K562 (cell line): ENCODE measurements around the gene CAPZA1. TPM values are rescaled to one million over a fixed set of nuclear protein-coding genes. Genes with fewer than 3 reads are reported as not detected.

Experiments used
- ARID1B ChIP-seq: fragments of 450-650 bp; IDR thresholded peaks from 2 replicates; pipeline ENCODE4 v1.6.1; 2016; ENCODE audit warnings: antibody characterized with exemption, mild to moderate bottlenecking, inconsistent platforms
- CCNT2 ChIP-seq: IDR thresholded peaks from 2 replicates; pipeline ENCODE4 v1.6.1; 2011; ENCODE audit warnings: borderline replicate concordance, low read depth, mild to moderate bottlenecking, moderate library complexity, mixed read lengths, low read length; ENCODE audit not compliant: insufficient read length; ENCODE audit errors: extremely low read depth
- DIDO1 ChIP-seq: fragments of 450-650 bp; IDR thresholded peaks from 2 replicates; pipeline ENCODE4 v1.6.1; 2016; ENCODE audit warnings: low read depth, missing biosample characterization, missing genetic modification characterization
- ETV5 ChIP-seq: sonication (generic); formaldehyde crosslinking; IDR thresholded peaks from 2 replicates; pipeline ENCODE4 v1.4.0; 2020; ENCODE audit warnings: low read depth, mild to moderate bottlenecking, missing genetic modification reagents
- ETV6 ChIP-seq, 3 experiments: fragments of 150-350 bp in 1 of 3; sonication (generic) in 1 of 3; formaldehyde crosslinking in 1 of 3; IDR thresholded peaks; 2 replicates each; pipeline versions ENCODE4 v1.6.1 to v1.8.0; 2014 to 2022; ENCODE audit warnings: borderline replicate concordance in 2 of 3, low read depth in 2 of 3, antibody characterized with exemption in 1 of 3, low read length in 1 of 3, mild to moderate bottlenecking in 1 of 3, missing genetic modification reagents in 1 of 3
- GTF2A2 ChIP-seq: IDR thresholded peaks from 2 replicates; pipeline ENCODE4 v1.6.1; 2016; ENCODE audit warnings: mild to moderate bottlenecking, missing genetic modification characterization, missing compliant biosample characterization
- HMGN3 ChIP-seq: IDR thresholded peaks from 2 replicates; pipeline ENCODE4 v1.6.1; 2011; ENCODE audit warnings: borderline replicate concordance, low read depth, mild to moderate bottlenecking, mixed read lengths, low read length; ENCODE audit not compliant: insufficient read length; ENCODE audit errors: extremely low read depth
- MITF ChIP-seq: IDR thresholded peaks from 2 replicates; pipeline ENCODE4 v1.6.1; 2014; ENCODE audit warnings: antibody characterized with exemption
- NFE2 ChIP-seq: IDR thresholded peaks from 2 replicates; pipeline ENCODE4 v1.6.1; 2014; ENCODE audit warnings: antibody characterized with exemption, low read depth
- PHF21A ChIP-seq: fragments of 450-650 bp; IDR thresholded peaks from 2 replicates; pipeline ENCODE4 v1.6.1; 2017; ENCODE audit warnings: low read depth, borderline replicate concordance
- POLR2G ChIP-seq: fragments of 200-400 bp; formaldehyde crosslinking; IDR thresholded peaks from 2 replicates; pipeline ENCODE4 v1.6.1; 2017; ENCODE audit warnings: low read depth, mild to moderate bottlenecking, antibody characterized with exemption, low read length, moderate library complexity
- PRPF4 ChIP-seq: fragments of 200-400 bp; formaldehyde crosslinking; IDR thresholded peaks from one replicate; pipeline ENCODE4 v1.6.1; 2017; ENCODE audit warnings: low read length, low read depth, mild to moderate bottlenecking; ENCODE audit not compliant: insufficient read depth, poor library complexity, severe bottlenecking
- SMAD2 ChIP-seq: fragments of 150-350 bp; IDR thresholded peaks from 2 replicates; pipeline ENCODE4 v1.6.1; 2014; ENCODE audit warnings: low read depth, mild to moderate bottlenecking, low read length
- SRSF9 ChIP-seq: fragments of 200-400 bp; formaldehyde crosslinking; IDR thresholded peaks from 2 replicates; pipeline ENCODE4 v1.6.1; 2017; ENCODE audit warnings: low read depth, low read length, borderline replicate concordance
- STAT5A ChIP-seq: IDR thresholded peaks from 2 replicates; pipeline ENCODE4 v1.6.1; 2012; ENCODE audit warnings: low read length, inconsistent platforms, borderline replicate concordance
- polyA plus RNA-seq, 8 experiments: library from polyadenylated mRNA; depleted of rRNA in 4 of 8; stranded (reverse) in 5 of 8; unstranded in 3 of 8; fragments of >200 nt; fragmentation: Nextera tagmentation in 2 of 8; fragmentation: Illumina TruSeq in 1 of 8; extraction: Ambion mirVana in 2 of 8; extraction: Trizol in 1 of 8; gene quantifications; 2 replicates each; pipeline versions ENCODE4 v1.2.1 to v1.2.3, GENCODE V29; 2011 to 2014; ENCODE audit warnings: inconsistent platforms in 1 of 8, missing spikeins in 1 of 8
- total RNA-seq, 7 experiments: library from RNA; depleted of rRNA in 6 of 7; stranded (reverse); fragments of >200 nt in 6 of 7; fragmentation: Illumina TruSeq in 2 of 7; extraction: Trizol in 2 of 7; gene quantifications; 2 replicates each; pipeline versions ENCODE4 v1.2.1 to v1.2.3, GENCODE V29; 2011 to 2021; ENCODE audit warnings: low replicate concordance in 1 of 7
- TF ChIP-seq, protein P1 (sequence below): fragments of 250-450 bp; sonication (Bioruptor Pico); IDR thresholded peaks from 2 replicates; pipeline ENCODE4 v1.4.0; 2020
- TF ChIP-seq, protein P2 (sequence below): sonication (generic); formaldehyde crosslinking; IDR thresholded peaks from 2 replicates; pipeline ENCODE4 v1.8.0; 2022; ENCODE audit warnings: missing genetic modification reagents, mild to moderate bottlenecking, moderate library complexity, borderline replicate concordance

CAPZA1 gene
- total and polyA plus RNA-seq, 9 of the 15 experiments (the other 6 are each of a cell fraction or from before 2014, with no cell fraction given) = 237 to 1,020 (median 306) TPM

- TF ChIP-seq, protein P1, sequence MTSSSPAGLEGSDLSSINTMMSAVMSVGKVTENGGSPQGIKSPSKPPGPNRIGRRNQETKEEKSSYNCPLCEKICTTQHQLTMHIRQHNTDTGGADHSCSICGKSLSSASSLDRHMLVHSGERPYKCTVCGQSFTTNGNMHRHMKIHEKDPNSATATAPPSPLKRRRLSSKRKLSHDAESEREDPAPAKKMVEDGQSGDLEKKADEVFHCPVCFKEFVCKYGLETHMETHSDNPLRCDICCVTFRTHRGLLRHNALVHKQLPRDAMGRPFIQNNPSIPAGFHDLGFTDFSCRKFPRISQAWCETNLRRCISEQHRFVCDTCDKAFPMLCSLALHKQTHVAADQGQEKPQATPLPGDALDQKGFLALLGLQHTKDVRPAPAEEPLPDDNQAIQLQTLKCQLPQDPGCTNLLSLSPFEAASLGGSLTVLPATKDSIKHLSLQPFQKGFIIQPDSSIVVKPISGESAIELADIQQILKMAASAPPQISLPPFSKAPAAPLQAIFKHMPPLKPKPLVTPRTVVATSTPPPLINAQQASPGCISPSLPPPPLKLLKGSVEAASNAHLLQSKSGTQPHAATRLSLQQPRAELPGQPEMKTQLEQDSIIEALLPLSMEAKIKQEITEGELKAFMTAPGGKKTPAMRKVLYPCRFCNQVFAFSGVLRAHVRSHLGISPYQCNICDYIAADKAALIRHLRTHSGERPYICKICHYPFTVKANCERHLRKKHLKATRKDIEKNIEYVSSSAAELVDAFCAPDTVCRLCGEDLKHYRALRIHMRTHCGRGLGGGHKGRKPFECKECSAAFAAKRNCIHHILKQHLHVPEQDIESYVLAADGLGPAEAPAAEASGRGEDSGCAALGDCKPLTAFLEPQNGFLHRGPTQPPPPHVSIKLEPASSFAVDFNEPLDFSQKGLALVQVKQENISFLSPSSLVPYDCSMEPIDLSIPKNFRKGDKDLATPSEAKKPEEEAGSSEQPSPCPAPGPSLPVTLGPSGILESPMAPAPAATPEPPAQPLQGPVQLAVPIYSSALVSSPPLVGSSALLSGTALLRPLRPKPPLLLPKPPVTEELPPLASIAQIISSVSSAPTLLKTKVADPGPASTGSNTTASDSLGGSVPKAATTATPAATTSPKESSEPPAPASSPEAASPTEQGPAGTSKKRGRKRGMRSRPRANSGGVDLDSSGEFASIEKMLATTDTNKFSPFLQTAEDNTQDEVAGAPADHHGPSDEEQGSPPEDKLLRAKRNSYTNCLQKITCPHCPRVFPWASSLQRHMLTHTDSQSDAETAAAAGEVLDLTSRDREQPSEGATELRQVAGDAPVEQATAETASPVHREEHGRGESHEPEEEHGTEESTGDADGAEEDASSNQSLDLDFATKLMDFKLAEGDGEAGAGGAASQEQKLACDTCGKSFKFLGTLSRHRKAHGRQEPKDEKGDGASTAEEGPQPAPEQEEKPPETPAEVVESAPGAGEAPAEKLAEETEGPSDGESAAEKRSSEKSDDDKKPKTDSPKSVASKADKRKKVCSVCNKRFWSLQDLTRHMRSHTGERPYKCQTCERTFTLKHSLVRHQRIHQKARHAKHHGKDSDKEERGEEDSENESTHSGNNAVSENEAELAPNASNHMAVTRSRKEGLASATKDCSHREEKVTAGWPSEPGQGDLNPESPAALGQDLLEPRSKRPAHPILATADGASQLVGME (CRISPR knock-in tag) = no peak
- TF ChIP-seq DIDO1 (tag) (no peak), NFE2 (peak; percentile 85), HMGN3 (no peak), ETV6 (IDR thresholded peaks at IDR 0.05; ENCODE audit: borderline replicate concordance in 1 of 2, low read depth in 2 of 2, low read length in 1 of 2) (no peak), ETV6 (CRISPR knock-in tag; IDR thresholded peaks at IDR 0.05; ENCODE audit: borderline replicate concordance) (no peak), POLR2G (no peak), ETV5 (CRISPR knock-in tag) (no peak), PHF21A (no peak), CCNT2 (no peak), MITF (no peak), SMAD2 (no peak), ARID1B (peak; percentile 73), SRSF9 (no peak), GTF2A2 (no peak), STAT5A (0 out of 2 replicates have a peak, but pooled peaks have one; percentile 11), PRPF4 (no peak)
- TF ChIP-seq, protein P2, sequence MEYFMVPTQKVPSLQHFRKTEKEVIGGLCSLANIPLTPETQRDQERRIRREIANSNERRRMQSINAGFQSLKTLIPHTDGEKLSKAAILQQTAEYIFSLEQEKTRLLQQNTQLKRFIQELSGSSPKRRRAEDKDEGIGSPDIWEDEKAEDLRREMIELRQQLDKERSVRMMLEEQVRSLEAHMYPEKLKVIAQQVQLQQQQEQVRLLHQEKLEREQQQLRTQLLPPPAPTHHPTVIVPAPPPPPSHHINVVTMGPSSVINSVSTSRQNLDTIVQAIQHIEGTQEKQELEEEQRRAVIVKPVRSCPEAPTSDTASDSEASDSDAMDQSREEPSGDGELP (CRISPR knock-in tag) = no peak
These were observed 6.1 kb downstream of the CAPZA1 start (continued) for GRCh38 chr1:112625696-112626095.
